GM23338 (cell line): ENCODE data around the gene EPS8. TPM values are rescaled to one million over a fixed set of nuclear protein-coding genes. Genes with fewer than 3 reads are reported as not detected.

Source experiments
- ATAC-seq: fragments of 200-7000 bp; cut with Tn5 transposase; 3 replicates; pipeline ENCODE4 v1.9.1; 2020
- DNase-seq: peaks from one replicate; pipeline ENCODE4 v3.0.0-alpha.2; 2015; ENCODE audit warnings: low spot score
- H2AFZ ChIP-seq: fragments of 200-600 bp; sonication (generic); 2 replicates; pipeline ENCODE4 v1.8.0; 2016; ENCODE audit warnings: antibody characterized with exemption, mild to moderate bottlenecking, moderate library complexity
- H3F3A ChIP-seq: fragments of 200-600 bp; sonication (generic); replicated peaks from 2 replicates; pipeline ENCODE4 v1.8.0; 2017; ENCODE audit warnings: antibody characterized with exemption, mixed run types, low read depth
- H3K27ac ChIP-seq: fragments of 200-600 bp; sonication (generic); 2 replicates; pipeline ENCODE4 v1.6.1; 2016; ENCODE audit warnings: low read depth
- H3K27me3 ChIP-seq: fragments of 200-600 bp; sonication (generic); 2 replicates; pipeline ENCODE4 v1.8.0; 2016; ENCODE audit warnings: mild to moderate bottlenecking, mixed run types, moderate library complexity; ENCODE audit not compliant: insufficient read depth
- H3K36me3 ChIP-seq: fragments of 200-600 bp; sonication (generic); 2 replicates; pipeline ENCODE4 v1.8.0; 2016; ENCODE audit warnings: mild to moderate bottlenecking; ENCODE audit not compliant: insufficient read depth
- H3K4me1 ChIP-seq: fragments of 200-600 bp; sonication (generic); 2 replicates; pipeline ENCODE4 v1.8.0; 2016; ENCODE audit warnings: mild to moderate bottlenecking, moderate library complexity; ENCODE audit not compliant: insufficient read depth
- H3K4me2 ChIP-seq: fragments of 200-600 bp; sonication (generic); 2 replicates; pipeline ENCODE4 v1.7.1; 2017; ENCODE audit warnings: mixed run types
- H3K4me3 ChIP-seq: fragments of 200-600 bp; sonication (generic); 2 replicates; pipeline ENCODE4 v1.6.1; 2016; ENCODE audit warnings: mixed run types
- H3K79me2 ChIP-seq: fragments of 200-600 bp; sonication (generic); replicated peaks from 2 replicates; pipeline ENCODE4 v1.8.0; 2017; ENCODE audit warnings: mild to moderate bottlenecking; ENCODE audit not compliant: insufficient read depth
- H3K9me2 ChIP-seq: fragments of 200-600 bp; sonication (generic); 2 replicates; pipeline ENCODE4 v1.8.0; 2017; ENCODE audit not compliant: insufficient read depth
- H4K20me1 ChIP-seq: fragments of 200-600 bp; sonication (generic); replicated peaks from 2 replicates; pipeline ENCODE4 v1.8.0; 2017; ENCODE audit warnings: mild to moderate bottlenecking; ENCODE audit not compliant: insufficient read depth
- H3K27ac Mint-ChIP-seq: 2 replicates; pipeline ENCODE4 v1.8.0; 2020; ENCODE audit warnings: inconsistent platforms, mild to moderate bottlenecking, moderate library complexity, mixed read lengths
- H3K27me3 Mint-ChIP-seq: 3 replicates; pipeline ENCODE4 v1.8.0; 2022; ENCODE audit warnings: low read depth, mild to moderate bottlenecking, moderate library complexity, mixed read lengths, inconsistent platforms; ENCODE audit not compliant: insufficient read depth, poor library complexity
- H3K36me3 Mint-ChIP-seq: 3 replicates; pipeline ENCODE4 v1.8.0; 2021; ENCODE audit warnings: low read depth, mild to moderate bottlenecking, inconsistent platforms, moderate library complexity, mixed read lengths
- H3K4me1 Mint-ChIP-seq: 3 replicates; pipeline ENCODE4 v1.8.0; 2020; ENCODE audit warnings: mild to moderate bottlenecking, inconsistent platforms, mixed read lengths
- H3K4me3 Mint-ChIP-seq: 3 replicates; pipeline ENCODE4 v1.8.0; 2021; ENCODE audit warnings: moderate library complexity, mild to moderate bottlenecking, inconsistent platforms, mixed read lengths
- H3K9me3 Mint-ChIP-seq: 3 replicates; pipeline ENCODE4 v1.8.0; 2020; ENCODE audit warnings: moderate library complexity, mild to moderate bottlenecking, inconsistent platforms, mixed read lengths
- CTCF ChIP-seq, 2 experiments: fragments of 200-600 bp in 1 of 2; sonication (generic) in 1 of 2; conservative IDR thresholded peaks; 2 replicates each; pipeline versions ENCODE4 v1.5.1 to v1.6.1; 2016 to 2017; ENCODE audit warnings: antibody characterized with exemption in 2 of 2, low read depth in 2 of 2, mild to moderate bottlenecking in 2 of 2, moderate library complexity in 1 of 2
- EZH2 ChIP-seq: fragments of 200-600 bp; sonication (generic); IDR thresholded peaks from one replicate; pipeline ENCODE4 v1.8.0; 2017; ENCODE audit warnings: antibody characterized with exemption, mild to moderate bottlenecking, low read depth; ENCODE audit not compliant: unreplicated experiment
- JUNB ChIP-seq: IDR thresholded peaks from one replicate; pipeline ENCODE4 v1.6.1; 2016; ENCODE audit warnings: antibody characterized with exemption; ENCODE audit not compliant: unreplicated experiment
- NANOG ChIP-seq: IDR thresholded peaks from 2 replicates; pipeline ENCODE4 v1.6.1; 2016; ENCODE audit warnings: antibody characterized with exemption, borderline replicate concordance
- POLR2AphosphoS5 ChIP-seq: IDR thresholded peaks from 2 replicates; pipeline ENCODE4 v1.6.1; 2016; ENCODE audit warnings: antibody characterized with exemption, low read depth
- STAT1 ChIP-seq: IDR thresholded peaks from one replicate; pipeline ENCODE4 v1.6.1; 2016; ENCODE audit warnings: antibody characterized with exemption; ENCODE audit not compliant: unreplicated experiment
- ZNF114 ChIP-seq: fragments of 250-450 bp; sonication (Bioruptor Pico); IDR thresholded peaks from 2 replicates; pipeline ENCODE4 v1.5.0; 2020; ENCODE audit warnings: mild to moderate bottlenecking, moderate library complexity
- ZNF331 ChIP-seq: fragments of 250-450 bp; sonication (Bioruptor Pico); IDR thresholded peaks from 2 replicates; pipeline ENCODE4 v1.5.0; 2020; ENCODE audit warnings: low read depth, mild to moderate bottlenecking, moderate library complexity
- polyA plus RNA-seq: library from polyadenylated mRNA; unstranded; fragments of >200 nt; fragmentation: Nextera tagmentation; extraction: Ambion mirVana; gene quantifications from 2 replicates; pipeline ENCODE4 v1.2.1, GENCODE V29; 2016
- total RNA-seq: library from RNA; depleted of rRNA; stranded (reverse); fragments of >200 nt; shearing (Covaris generic); gene quantifications from 2 replicates; pipeline ENCODE4 v1.2.3, GENCODE V29; 2014
- TF ChIP-seq, protein P1 (sequence below): IDR thresholded peaks from 2 replicates; pipeline ENCODE4 v1.6.1; 2016; ENCODE audit warnings: antibody characterized with exemption
- TF ChIP-seq, protein P2 (sequence below): IDR thresholded peaks from one replicate; pipeline ENCODE4 v1.6.1; 2018; ENCODE audit warnings: antibody characterized with exemption; ENCODE audit not compliant: unreplicated experiment

Gene EPS8
- total and polyA plus RNA-seq, 2 experiments from 2014 or later: 3.5 to 5.4 TPM

GRCh38 chr12:15721316-15722115 is 67.7 kb downstream of the EPS8 start:
- H3F3A ChIP-seq: no peaks in the 10 kb centered on the region
- no peak overlapping the region for H2AFZ ChIP-seq
- H3K36me3 ChIP-seq: no peaks in the 10 kb centered on the region
- H3K4me1 ChIP-seq: no peaks in the 10 kb centered on the region
- Mint-ChIP-seq H3K4me1 (0 out of 3 replicates have a peak, but pooled peaks cover 3% of the 10 kb centered on the region), H3K9me3 (no peaks in the 10 kb centered on the region), H3K36me3 (no peaks in the 10 kb centered on the region), H3K27ac (peak overlapping the region; percentile 41; the same call in 1 of the 2 replicates), H3K27me3 (no peaks in the 10 kb centered on the region), H3K4me3 (no peak overlapping the region)
- no peaks in the 10 kb centered on the region for H3K79me2 ChIP-seq
- ATAC-seq (no peak), DNase-seq (no peak)
- no peaks in the 10 kb centered on the region for H4K20me1 ChIP-seq
- H3K9me2 ChIP-seq: no peaks in the 10 kb centered on the region
- no peak overlapping the region for H3K4me3 ChIP-seq
- no peaks in the 10 kb centered on the region for H3K27me3 ChIP-seq
- no peak overlapping the region for H3K27ac ChIP-seq
- TF ChIP-seq POLR2AphosphoS5: no peak
- TF ChIP-seq, protein P1, sequence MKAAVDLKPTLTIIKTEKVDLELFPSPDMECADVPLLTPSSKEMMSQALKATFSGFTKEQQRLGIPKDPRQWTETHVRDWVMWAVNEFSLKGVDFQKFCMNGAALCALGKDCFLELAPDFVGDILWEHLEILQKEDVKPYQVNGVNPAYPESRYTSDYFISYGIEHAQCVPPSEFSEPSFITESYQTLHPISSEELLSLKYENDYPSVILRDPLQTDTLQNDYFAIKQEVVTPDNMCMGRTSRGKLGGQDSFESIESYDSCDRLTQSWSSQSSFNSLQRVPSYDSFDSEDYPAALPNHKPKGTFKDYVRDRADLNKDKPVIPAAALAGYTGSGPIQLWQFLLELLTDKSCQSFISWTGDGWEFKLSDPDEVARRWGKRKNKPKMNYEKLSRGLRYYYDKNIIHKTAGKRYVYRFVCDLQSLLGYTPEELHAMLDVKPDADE: no peak
- no peak for TF ChIP-seq NANOG
- TF ChIP-seq, protein P2, sequence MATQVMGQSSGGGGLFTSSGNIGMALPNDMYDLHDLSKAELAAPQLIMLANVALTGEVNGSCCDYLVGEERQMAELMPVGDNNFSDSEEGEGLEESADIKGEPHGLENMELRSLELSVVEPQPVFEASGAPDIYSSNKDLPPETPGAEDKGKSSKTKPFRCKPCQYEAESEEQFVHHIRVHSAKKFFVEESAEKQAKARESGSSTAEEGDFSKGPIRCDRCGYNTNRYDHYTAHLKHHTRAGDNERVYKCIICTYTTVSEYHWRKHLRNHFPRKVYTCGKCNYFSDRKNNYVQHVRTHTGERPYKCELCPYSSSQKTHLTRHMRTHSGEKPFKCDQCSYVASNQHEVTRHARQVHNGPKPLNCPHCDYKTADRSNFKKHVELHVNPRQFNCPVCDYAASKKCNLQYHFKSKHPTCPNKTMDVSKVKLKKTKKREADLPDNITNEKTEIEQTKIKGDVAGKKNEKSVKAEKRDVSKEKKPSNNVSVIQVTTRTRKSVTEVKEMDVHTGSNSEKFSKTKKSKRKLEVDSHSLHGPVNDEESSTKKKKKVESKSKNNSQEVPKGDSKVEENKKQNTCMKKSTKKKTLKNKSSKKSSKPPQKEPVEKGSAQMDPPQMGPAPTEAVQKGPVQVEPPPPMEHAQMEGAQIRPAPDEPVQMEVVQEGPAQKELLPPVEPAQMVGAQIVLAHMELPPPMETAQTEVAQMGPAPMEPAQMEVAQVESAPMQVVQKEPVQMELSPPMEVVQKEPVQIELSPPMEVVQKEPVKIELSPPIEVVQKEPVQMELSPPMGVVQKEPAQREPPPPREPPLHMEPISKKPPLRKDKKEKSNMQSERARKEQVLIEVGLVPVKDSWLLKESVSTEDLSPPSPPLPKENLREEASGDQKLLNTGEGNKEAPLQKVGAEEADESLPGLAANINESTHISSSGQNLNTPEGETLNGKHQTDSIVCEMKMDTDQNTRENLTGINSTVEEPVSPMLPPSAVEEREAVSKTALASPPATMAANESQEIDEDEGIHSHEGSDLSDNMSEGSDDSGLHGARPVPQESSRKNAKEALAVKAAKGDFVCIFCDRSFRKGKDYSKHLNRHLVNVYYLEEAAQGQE: no peak
- no peak for TF ChIP-seq EZH2
- no peak for TF ChIP-seq STAT1
- no peak for TF ChIP-seq CTCF (conservative IDR thresholded peaks at IDR 0.05; ENCODE audit: low read depth in 2 of 2)
- no peak overlapping the region for H3K4me2 ChIP-seq

- no peak overlapping the region for H3K4me3 ChIP-seq
- Mint-ChIP-seq H3K27me3 (no peaks in the 10 kb centered on the region), H3K27ac (0 out of 2 replicates have a peak overlapping the region, but pooled peaks have one; percentile 37), H3K4me1 (0 out of 3 replicates have a peak, but pooled peaks cover 3% of the 10 kb centered on the region), H3K4me3 (no peak overlapping the region), H3K36me3 (no peaks in the 10 kb centered on the region), H3K9me3 (no peaks in the 10 kb centered on the region)
- no peak overlapping the region for H3K27ac ChIP-seq
- H3K36me3 ChIP-seq: no peaks in the 10 kb centered on the region
- no peaks in the 10 kb centered on the region for H3F3A ChIP-seq
- ATAC-seq (no peak), DNase-seq (no peak)
- no peaks in the 10 kb centered on the region for H3K4me1 ChIP-seq
- no peaks in the 10 kb centered on the region for H3K27me3 ChIP-seq
- H2AFZ ChIP-seq: no peak overlapping the region
- H3K4me2 ChIP-seq: no peak overlapping the region
- no peaks in the 10 kb centered on the region for H4K20me1 ChIP-seq
- no peaks in the 10 kb centered on the region for H3K9me2 ChIP-seq
- no peaks in the 10 kb centered on the region for H3K79me2 ChIP-seq
- TF ChIP-seq, protein P2: no peak
- TF ChIP-seq ZNF331 (no peak), STAT1 (no peak), POLR2AphosphoS5 (no peak), JUNB (no peak), ZNF114 (CRISPR knock-in tag) (no peak), EZH2 (no peak)
These were observed 68.9 kb downstream of the EPS8 start for GRCh38 chr12:15720295-15720694.
